ENCODE measurements around the gene RPL9.
"Not testable (repeated sequence)": the region's sequence is repeated elsewhere in the genome, so short reads cannot be mapped to it uniquely, and the experiment has no call there.

- TF ChIP-seq CTCF, POLR2AphosphoS5, POLR2A, EP300 (IDR thresholded peaks at IDR 0.05): not testable (repeated sequence)
Observed at GRCh38 chr4:39411561-39411960, 47.2 kb downstream of the RPL9 start.
